A549 (cell line): ENCODE data around the gene ROR1.

Experiments used
- CTCF ChIP-seq: fragments of >200 bp; sonication (Bioruptor Twin); formaldehyde crosslinking; IDR thresholded peaks from 3 replicates; pipeline ENCODE4 v1.5.1; 2016
- FOSB ChIP-seq: fragments of 250-450 bp; sonication (Bioruptor Pico); IDR thresholded peaks from 2 replicates; pipeline ENCODE4 v1.5.0; 2020; ENCODE audit warnings: mild to moderate bottlenecking, moderate library complexity
- KDM1A ChIP-seq: fragments of 200-600 bp; sonication (generic); IDR thresholded peaks from 2 replicates; pipeline ENCODE4 v1.6.1; 2016; ENCODE audit warnings: low read depth, mild to moderate bottlenecking
- RFX5 ChIP-seq: fragments of 450-650 bp; IDR thresholded peaks from 2 replicates; pipeline ENCODE4 v1.7.1; 2014; ENCODE audit warnings: antibody characterized with exemption, mild to moderate bottlenecking, moderate library complexity
- TP53 ChIP-seq: fragments of 250-450 bp; sonication (Bioruptor Pico); IDR thresholded peaks from 2 replicates; pipeline ENCODE4 v1.5.0; 2021; ENCODE audit warnings: mild to moderate bottlenecking, moderate library complexity

- TF ChIP-seq CTCF (no peak), FOSB (CRISPR knock-in tag) (no peak), KDM1A (no peak), TP53 (no peak), RFX5 (no peak)
Observed at GRCh38 chr1:63929106-63929478, 155.3 kb downstream of the ROR1 start.
